PFSK-1 (cell line): ENCODE data around the gene HCFC1.

Source experiments
- FOXP2 ChIP-seq: optimal IDR thresholded peaks from 2 replicates; pipeline ENCODE3; 2011; ENCODE audit warnings: borderline replicate concordance, control low read depth, inconsistent platforms; ENCODE audit not compliant: insufficient read depth; ENCODE audit errors: extremely low read length, extremely low read depth
- POLR2AphosphoS5 ChIP-seq: IDR thresholded peaks from 2 replicates; pipeline ENCODE4 v1.6.1; 2012; ENCODE audit warnings: low read depth, mild to moderate bottlenecking, control low read depth, low read length, moderate library complexity
- SIN3A ChIP-seq: IDR thresholded peaks from 2 replicates; pipeline ENCODE4 v1.6.1; 2012; ENCODE audit warnings: mild to moderate bottlenecking, low read length, moderate library complexity, borderline replicate concordance; ENCODE audit not compliant: insufficient read depth

DNA sequence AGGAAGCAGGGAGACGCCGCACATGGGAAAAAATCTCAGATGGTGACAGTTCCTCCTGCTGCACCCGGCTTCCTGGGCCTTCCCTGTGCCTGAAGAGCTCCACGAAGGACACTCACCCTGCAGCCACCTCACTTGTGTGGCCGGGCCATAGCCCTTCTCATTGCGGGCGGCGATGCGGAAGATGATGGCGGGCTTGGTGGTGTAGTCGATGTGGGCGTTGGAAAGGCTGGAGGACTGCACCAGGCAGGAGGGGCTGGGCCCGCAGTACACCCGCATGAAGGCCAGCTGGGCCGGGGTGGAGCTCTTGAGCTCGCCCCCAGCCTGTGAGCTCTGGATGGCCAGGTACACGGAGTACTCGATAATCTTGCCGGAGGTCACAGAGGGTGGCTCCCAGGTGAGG is 21.5 kb downstream of the HCFC1 start:
- no peak for TF ChIP-seq FOXP2
- TF ChIP-seq POLR2AphosphoS5 = no peak
- no peak for TF ChIP-seq SIN3A
